PC-3 (cell line): ENCODE results near the gene SPAAR.

Source experiments
- CTCF ChIP-seq: fragments of 300-600 bp; sonication (generic); conservative IDR thresholded peaks from 2 replicates; pipeline ENCODE4 v1.5.1; 2017; ENCODE audit warnings: antibody characterized with exemption, low read depth, mild to moderate bottlenecking, low read length
- EZH2 ChIP-seq: fragments of 300-600 bp; sonication (generic); IDR thresholded peaks from one replicate; pipeline ENCODE4 v1.6.1; 2017; ENCODE audit warnings: antibody characterized with exemption, mild to moderate bottlenecking, low read length; ENCODE audit not compliant: unreplicated experiment
- EZH2phosphoT487 ChIP-seq: fragments of 300-600 bp; sonication (generic); IDR thresholded peaks from 2 replicates; pipeline ENCODE4 v1.6.1; 2018; ENCODE audit warnings: mild to moderate bottlenecking, antibody characterized with exemption, low read length, borderline replicate concordance

- TF ChIP-seq CTCF (no peak), EZH2 (no peak), EZH2phosphoT487 (no peak)
Measured at GRCh38 chr9:35960039-35960655, 50.9 kb downstream of the SPAAR start.
